ENCODE data around the gene SERPINI1.

SERPINI1 gene

GRCh38 chr3:167858865-167859264, 123.3 kb downstream of the SERPINI1 start:
- Mint-ChIP-seq H3K9me3 (no peaks in the 10 kb centered on the region), H3K36me3 (ENCODE audit: low read depth) (no peaks in the 10 kb centered on the region), H3K27me3 (ENCODE audit: low read depth, poor library complexity) (no peaks in the 10 kb centered on the region), H3K27ac (no peak overlapping the region), H3K4me3 (no peak overlapping the region), H3K4me1 (no peaks in the 10 kb centered on the region)
- no peak for TF ChIP-seq CTCF (IDR thresholded peaks at IDR 0.05)
- no peak for DNase-seq

GRCh38 chr3:167859610-167860009, 124.1 kb downstream of the SERPINI1 start:
- Mint-ChIP-seq H3K36me3 (ENCODE audit: low read depth) (no peaks in the 10 kb centered on the region), H3K27ac (no peak overlapping the region), H3K9me3 (no peaks in the 10 kb centered on the region), H3K4me3 (no peak overlapping the region), H3K4me1 (no peaks in the 10 kb centered on the region), H3K27me3 (ENCODE audit: low read depth, poor library complexity) (no peaks in the 10 kb centered on the region)
- no peak for DNase-seq
- TF ChIP-seq CTCF (IDR thresholded peaks at IDR 0.05) = no peak

- no peaks in the 10 kb centered on the region for H3K27me3 Mint-ChIP-seq (ENCODE audit: low read depth, poor library complexity)
- no peak overlapping the region for H3K27ac Mint-ChIP-seq
- no peak overlapping the region for H3K4me3 Mint-ChIP-seq
- DNase-seq = no peak
- H3K4me1 Mint-ChIP-seq = no peaks in the 10 kb centered on the region
- no peaks in the 10 kb centered on the region for H3K9me3 Mint-ChIP-seq
- H3K36me3 Mint-ChIP-seq (ENCODE audit: low read depth) = no peaks in the 10 kb centered on the region
- TF ChIP-seq CTCF (IDR thresholded peaks at IDR 0.05) = no peak
Measured at GRCh38 chr3:167861649-167862048, 126.1 kb downstream of the SERPINI1 start.

GRCh38 chr3:167862104-167862730, 126.7 kb downstream of the SERPINI1 start:
- Mint-ChIP-seq H3K9me3 (no peaks in the 10 kb centered on the region), H3K27ac (no peak overlapping the region), H3K27me3 (ENCODE audit: low read depth, poor library complexity) (no peaks in the 10 kb centered on the region), H3K36me3 (ENCODE audit: low read depth) (no peaks in the 10 kb centered on the region), H3K4me3 (no peak overlapping the region), H3K4me1 (no peaks in the 10 kb centered on the region)
- TF ChIP-seq CTCF (IDR thresholded peaks at IDR 0.05) = no peak
- DNase-seq = no peak

- no peak for TF ChIP-seq CTCF (IDR thresholded peaks at IDR 0.05)
- Mint-ChIP-seq H3K4me3 (no peak overlapping the region), H3K27me3 (ENCODE audit: low read depth, poor library complexity) (no peaks in the 10 kb centered on the region), H3K4me1 (no peaks in the 10 kb centered on the region), H3K9me3 (no peaks in the 10 kb centered on the region), H3K27ac (no peak overlapping the region), H3K36me3 (ENCODE audit: low read depth) (no peaks in the 10 kb centered on the region)
- no peak for DNase-seq
Measured at GRCh38 chr3:167863811-167864551, 128.5 kb downstream of the SERPINI1 start.

GRCh38 chr3:167864552-167864874, 129.0 kb downstream of the SERPINI1 start:
- H3K27ac Mint-ChIP-seq = no peak overlapping the region
- no peak overlapping the region for H3K4me3 Mint-ChIP-seq

More at GRCh38 chr3:167864552-167864874, 129.0 kb downstream of the SERPINI1 start:
- Mint-ChIP-seq H3K36me3 (ENCODE audit: low read depth) (no peaks in the 10 kb centered on the region), H3K27me3 (ENCODE audit: low read depth, poor library complexity) (no peaks in the 10 kb centered on the region), H3K4me1 (no peaks in the 10 kb centered on the region), H3K9me3 (no peaks in the 10 kb centered on the region)
- no peak for DNase-seq
- no peak for TF ChIP-seq CTCF (IDR thresholded peaks at IDR 0.05)
